A549 (cell line): Measurements from ENCODE around the gene LRRC8C.

Source experiments
- BHLHE40 ChIP-seq: IDR thresholded peaks from 2 replicates; pipeline ENCODE4 v1.6.1; 2012; ENCODE audit warnings: low read depth, low read length, inconsistent platforms
- CHD4 ChIP-seq: fragments of 200-600 bp; sonication (generic); IDR thresholded peaks from 2 replicates; pipeline ENCODE4 v1.6.1; 2016; ENCODE audit warnings: antibody characterized with exemption, mild to moderate bottlenecking, borderline replicate concordance
- CTCF ChIP-seq: fragments of >200 bp; sonication (Bioruptor Twin); formaldehyde crosslinking; IDR thresholded peaks from 3 replicates; pipeline ENCODE4 v1.5.1; 2016
- ELK1 ChIP-seq: fragments of 150-350 bp; IDR thresholded peaks from 2 replicates; pipeline ENCODE4 v1.6.1; 2014; ENCODE audit warnings: low read depth, mild to moderate bottlenecking, low read length
- EP300 ChIP-seq, 2 experiments: fragments of >200 bp; sonication (Bioruptor Twin); formaldehyde crosslinking; IDR thresholded peaks; 2 replicates in 1 of 2; 3 replicates in 1 of 2; pipeline ENCODE4 v1.6.1; 2016 to 2017
- MYC ChIP-seq: IDR thresholded peaks from 2 replicates; pipeline ENCODE4 v1.6.1; 2012; ENCODE audit warnings: mild to moderate bottlenecking, inconsistent platforms, low read length, improper control_type of control experiment, borderline replicate concordance
- NR3C1 ChIP-seq: fragments of >200 bp; sonication (Bioruptor Twin); formaldehyde crosslinking; IDR thresholded peaks from 3 replicates; pipeline ENCODE4 v1.6.1; 2017
- POLR2A ChIP-seq: IDR thresholded peaks from 2 replicates; pipeline ENCODE4 v1.6.1; 2012; ENCODE audit warnings: mild to moderate bottlenecking, low read length
- RAD21 ChIP-seq, 2 experiments: fragments of >200 bp in 1 of 2; sonication (Bioruptor Twin) in 1 of 2; formaldehyde crosslinking in 1 of 2; IDR thresholded peaks in 1 of 2; conservative IDR thresholded peaks in 1 of 2; 2 replicates in 1 of 2; 3 replicates in 1 of 2; pipeline ENCODE4 v1.6.1; 2012 to 2018; ENCODE audit warnings: inconsistent platforms in 1 of 2
- RCOR1 ChIP-seq: fragments of 150-350 bp; IDR thresholded peaks from 2 replicates; pipeline ENCODE4 v1.6.1; 2014; ENCODE audit warnings: antibody characterized with exemption, low read length, low read depth
- REST ChIP-seq: fragments of 200-600 bp; sonication (generic); IDR thresholded peaks from 2 replicates; pipeline ENCODE4 v1.6.1; 2016; ENCODE audit warnings: antibody characterized with exemption, mild to moderate bottlenecking, moderate library complexity
- RFX5 ChIP-seq: fragments of 450-650 bp; IDR thresholded peaks from 2 replicates; pipeline ENCODE4 v1.7.1; 2014; ENCODE audit warnings: antibody characterized with exemption, mild to moderate bottlenecking, moderate library complexity
- ZNF302 ChIP-seq: fragments of 250-450 bp; sonication (Bioruptor Pico); IDR thresholded peaks from 2 replicates; pipeline ENCODE4 v1.9.0; 2021; ENCODE audit warnings: inconsistent platforms, mild to moderate bottlenecking, moderate library complexity

- TF ChIP-seq CTCF: no peak
- no peak for TF ChIP-seq ZNF302
- TF ChIP-seq REST: no peak
- no peak for TF ChIP-seq RCOR1
- no peak for TF ChIP-seq CHD4
- TF ChIP-seq RFX5: no peak
- TF ChIP-seq EP300 (IDR thresholded peaks at IDR 0.05): no peak
- TF ChIP-seq NR3C1: no peak
- TF ChIP-seq RAD21 (conservative IDR thresholded peaks at IDR 0.05 in 1 of 2, IDR thresholded peaks at IDR 0.05 in 1 of 2): no peak
- no peak for TF ChIP-seq POLR2A
- no peak for TF ChIP-seq ELK1
- no peak for TF ChIP-seq MYC
- no peak for TF ChIP-seq BHLHE40
Observed at GRCh38 chr1:89673251-89673650, 40.3 kb downstream of the LRRC8C start.
